WTC11 (cell line): Measurements from ENCODE around the gene C1orf167. TPM values are rescaled to one million over a fixed set of nuclear protein-coding genes. Genes with fewer than 3 reads are reported as not detected.

Source experiments
- ATAC-seq: fragments of 200-7000 bp; cut with Tn5 transposase; 2 replicates; pipeline ENCODE4 v1.10.0; 2021; ENCODE audit warnings: mild to moderate bottlenecking, moderate library complexity
- CTCF ChIA-PET: fragments of 300-600 bp; sonication (Branson Sonifier 250); formaldehyde crosslinking; loops from one replicate; lab custom pipeline; 2021; ENCODE audit warnings: antibody characterized with exemption; lab: Charles Lee
- POLR2A ChIA-PET: fragments of 350-600 bp; sonication (Branson Sonifier 250); formaldehyde crosslinking; loops from one replicate; lab custom pipeline; 2021; ENCODE audit warnings: antibody characterized with exemption; lab: Charles Lee
- DNase-seq: peaks from one replicate; pipeline ENCODE4 v3.0.0; 2021; ENCODE audit warnings: low spot score
- H3K27ac Mint-ChIP-seq: 2 replicates; pipeline ENCODE4 v1.8.0; 2021; ENCODE audit warnings: mixed read lengths
- H3K27me3 Mint-ChIP-seq: 2 replicates; pipeline ENCODE4 v1.8.0; 2021; ENCODE audit warnings: low read depth, mild to moderate bottlenecking, moderate library complexity, mixed read lengths
- H3K36me3 Mint-ChIP-seq: 2 replicates; pipeline ENCODE4 v1.8.0; 2021; ENCODE audit warnings: mixed read lengths
- H3K4me1 Mint-ChIP-seq: 2 replicates; pipeline ENCODE4 v1.8.0; 2022; ENCODE audit warnings: mixed read lengths
- H3K4me3 Mint-ChIP-seq: 2 replicates; pipeline ENCODE4 v1.8.0; 2021; ENCODE audit warnings: mild to moderate bottlenecking, moderate library complexity, mixed read lengths
- H3K9me3 Mint-ChIP-seq: 2 replicates; pipeline ENCODE4 v1.8.0; 2021; ENCODE audit warnings: mixed read lengths
- CREM ChIP-seq: sonication (generic); formaldehyde crosslinking; IDR thresholded peaks from 2 replicates; pipeline ENCODE4 v1.8.1; 2022; ENCODE audit warnings: mild to moderate bottlenecking, missing genetic modification reagents, moderate library complexity
- EMX1 ChIP-seq: fragments of 250-450 bp; sonication (Bioruptor Pico); IDR thresholded peaks from 2 replicates; pipeline ENCODE4 v1.8.0; 2021; ENCODE audit warnings: mild to moderate bottlenecking
- GABPB1 ChIP-seq: sonication (generic); formaldehyde crosslinking; IDR thresholded peaks from 2 replicates; pipeline ENCODE4 v1.8.1; 2023; ENCODE audit warnings: mild to moderate bottlenecking, missing genetic modification reagents
- GRHL2 ChIP-seq: fragments of 250-450 bp; sonication (Bioruptor Pico); IDR thresholded peaks from 2 replicates; pipeline ENCODE4 v1.8.0; 2022; ENCODE audit warnings: mild to moderate bottlenecking, moderate library complexity; ENCODE audit not compliant: insufficient replicate concordance, severe bottlenecking
- HMGA2 ChIP-seq: fragments of 250-450 bp; sonication (Bioruptor Pico); IDR thresholded peaks from 2 replicates; pipeline ENCODE4 v1.4.0; 2021; ENCODE audit warnings: mild to moderate bottlenecking, moderate library complexity
- JAZF1 ChIP-seq: fragments of 250-450 bp; sonication (Bioruptor Pico); IDR thresholded peaks from 2 replicates; pipeline ENCODE4 v1.9.0; 2021; ENCODE audit warnings: moderate library complexity, mild to moderate bottlenecking, inconsistent platforms
- KAT7 ChIP-seq: sonication (generic); formaldehyde crosslinking; IDR thresholded peaks from 2 replicates; pipeline ENCODE4 v1.8.1; 2023; ENCODE audit warnings: missing genetic modification reagents, mild to moderate bottlenecking, borderline replicate concordance
- NFATC4 ChIP-seq: fragments of 250-450 bp; sonication (Bioruptor Pico); IDR thresholded peaks from 2 replicates; pipeline ENCODE4 v1.9.0; 2021; ENCODE audit warnings: mild to moderate bottlenecking
- TEAD4 ChIP-seq: sonication (generic); formaldehyde crosslinking; IDR thresholded peaks from 2 replicates; pipeline ENCODE4 v1.8.0; 2022; ENCODE audit warnings: mild to moderate bottlenecking, missing genetic modification reagents
- ZNF317 ChIP-seq: sonication (generic); formaldehyde crosslinking; IDR thresholded peaks from 2 replicates; pipeline ENCODE4 v1.8.1; 2023; ENCODE audit warnings: low read depth, mild to moderate bottlenecking, moderate library complexity, missing genetic modification reagents, borderline replicate concordance
- total RNA-seq: library from RNA; stranded (reverse); gene quantifications from 3 replicates; pipeline ENCODE4 v1.2.3, GENCODE V29; 2021
- TF ChIP-seq, protein P1 (sequence below): sonication (generic); formaldehyde crosslinking; IDR thresholded peaks from 2 replicates; pipeline ENCODE4 v1.8.1; 2023; ENCODE audit warnings: mild to moderate bottlenecking, moderate library complexity, missing genetic modification reagents
- TF ChIP-seq, protein P2 (sequence below): sonication (generic); formaldehyde crosslinking; IDR thresholded peaks from 2 replicates; pipeline ENCODE4 v1.8.1; 2022; ENCODE audit warnings: low read depth, mild to moderate bottlenecking, moderate library complexity, missing genetic modification reagents, borderline replicate concordance
- TF ChIP-seq, protein P3 (sequence below): fragments of 200-600 bp; IDR thresholded peaks from 2 replicates; pipeline ENCODE4 v1.8.0; 2022; ENCODE audit warnings: antibody characterized with exemption
- TF ChIP-seq, protein P4 (sequence below): sonication (generic); formaldehyde crosslinking; IDR thresholded peaks from 2 replicates; pipeline ENCODE4 v1.8.0; 2023; ENCODE audit warnings: missing genetic modification reagents
- TF ChIP-seq, protein P5 (sequence below): fragments of 250-450 bp; sonication (Bioruptor Pico); IDR thresholded peaks from 2 replicates; pipeline ENCODE4 v1.9.0; 2021; ENCODE audit warnings: moderate library complexity, mild to moderate bottlenecking, inconsistent platforms, borderline replicate concordance

C1orf167 gene
- total RNA-seq, 1 experiment from 2014 or later: 1.2 TPM

DNA sequence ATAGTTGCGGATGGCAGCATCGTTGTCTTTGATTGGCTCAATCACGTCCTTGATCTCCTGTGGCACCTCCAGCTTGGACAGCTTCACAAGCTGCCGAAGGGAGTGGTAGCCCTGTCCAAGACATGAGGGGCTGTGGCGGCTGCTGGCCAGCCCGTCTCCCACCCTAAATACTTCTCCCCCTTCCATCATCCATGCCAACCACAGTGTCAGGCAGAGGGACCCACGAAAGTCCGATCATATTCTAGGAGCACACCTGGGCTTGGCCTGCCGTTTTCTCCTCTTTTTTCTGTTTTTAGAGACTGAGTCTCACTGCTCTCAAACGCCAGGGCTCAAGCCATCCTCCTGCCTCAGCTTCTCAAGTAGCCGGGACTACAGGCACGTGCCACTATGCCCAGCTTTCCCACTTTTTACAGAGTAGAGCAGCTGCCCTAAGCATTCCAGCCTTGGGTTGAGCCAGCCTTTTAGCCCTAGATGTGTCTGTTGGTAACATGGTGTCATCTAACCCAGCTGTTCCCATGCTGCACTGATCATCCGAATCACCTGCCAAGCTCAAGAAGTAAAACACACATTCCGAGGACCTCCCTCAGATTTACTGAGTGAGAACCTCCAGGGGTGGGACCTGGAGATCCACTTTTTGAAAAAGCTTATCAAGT is 33.4 kb downstream of the C1orf167 start (continued):
- no peak for TF ChIP-seq GRHL2 (CRISPR knock-in tag)
- TF ChIP-seq, protein P1, sequence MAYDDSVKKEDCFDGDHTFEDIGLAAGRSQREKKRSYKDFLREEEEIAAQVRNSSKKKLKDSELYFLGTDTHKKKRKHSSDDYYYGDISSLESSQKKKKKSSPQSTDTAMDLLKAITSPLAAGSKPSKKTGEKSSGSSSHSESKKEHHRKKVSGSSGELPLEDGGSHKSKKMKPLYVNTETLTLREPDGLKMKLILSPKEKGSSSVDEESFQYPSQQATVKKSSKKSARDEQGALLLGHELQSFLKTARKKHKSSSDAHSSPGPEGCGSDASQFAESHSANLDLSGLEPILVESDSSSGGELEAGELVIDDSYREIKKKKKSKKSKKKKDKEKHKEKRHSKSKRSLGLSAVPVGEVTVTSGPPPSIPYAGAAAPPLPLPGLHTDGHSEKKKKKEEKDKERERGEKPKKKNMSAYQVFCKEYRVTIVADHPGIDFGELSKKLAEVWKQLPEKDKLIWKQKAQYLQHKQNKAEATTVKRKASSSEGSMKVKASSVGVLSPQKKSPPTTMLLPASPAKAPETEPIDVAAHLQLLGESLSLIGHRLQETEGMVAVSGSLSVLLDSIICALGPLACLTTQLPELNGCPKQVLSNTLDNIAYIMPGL (CRISPR knock-in tag): no peak

DNA sequence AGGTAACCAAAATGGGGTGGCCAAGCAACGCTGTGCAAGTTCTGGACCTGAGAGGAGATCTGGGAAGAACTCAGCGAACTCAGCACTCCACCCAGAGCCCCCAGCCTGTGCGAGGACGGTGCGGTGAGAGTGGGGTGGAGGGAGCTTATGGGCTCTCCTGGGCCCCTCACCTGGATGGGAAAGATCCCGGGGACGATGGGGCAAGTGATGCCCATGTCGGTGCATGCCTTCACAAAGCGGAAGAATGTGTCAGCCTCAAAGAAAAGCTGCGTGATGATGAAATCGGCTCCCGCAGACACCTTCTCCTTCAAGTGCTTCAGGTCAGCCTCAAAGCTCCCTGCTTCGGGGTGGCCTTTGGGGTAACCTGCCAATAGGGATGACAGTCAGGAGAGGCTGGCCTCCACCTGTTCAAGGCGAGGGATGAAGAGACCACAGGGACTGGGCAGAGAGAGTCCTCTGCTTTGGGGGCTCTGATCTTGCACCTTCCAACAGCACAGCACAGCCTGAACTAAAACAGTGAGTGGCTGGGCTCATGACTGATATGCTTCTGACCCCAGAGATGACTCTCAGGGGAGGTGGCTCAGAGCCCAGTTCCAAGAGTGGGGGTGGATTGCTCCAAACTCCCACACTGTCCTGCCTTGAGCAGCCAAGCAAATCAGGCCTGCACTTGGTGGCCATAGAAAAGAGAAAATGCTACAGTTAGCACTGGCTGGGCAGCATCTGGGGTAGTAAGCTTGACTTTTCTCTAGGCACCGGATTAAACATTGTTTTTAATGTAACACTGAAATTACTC is 34.2 kb downstream of the C1orf167 start:
- Mint-ChIP-seq H3K27ac (no peak overlapping the region), H3K4me1 (no peaks in the 10 kb centered on the region), H3K36me3 (peaks cover 48% of the 10 kb centered on the region), H3K27me3 (no peaks in the 10 kb centered on the region), H3K9me3 (no peaks in the 10 kb centered on the region), H3K4me3 (no peak overlapping the region)
- POLR2A ChIA-PET: no interaction called here
- DNase-seq (no peak), ATAC-seq (no peak)
- CTCF ChIA-PET: no interaction called here
- no peak for TF ChIP-seq JAZF1
- TF ChIP-seq NFATC4 (CRISPR knock-in tag): no peak
- TF ChIP-seq, protein P2, sequence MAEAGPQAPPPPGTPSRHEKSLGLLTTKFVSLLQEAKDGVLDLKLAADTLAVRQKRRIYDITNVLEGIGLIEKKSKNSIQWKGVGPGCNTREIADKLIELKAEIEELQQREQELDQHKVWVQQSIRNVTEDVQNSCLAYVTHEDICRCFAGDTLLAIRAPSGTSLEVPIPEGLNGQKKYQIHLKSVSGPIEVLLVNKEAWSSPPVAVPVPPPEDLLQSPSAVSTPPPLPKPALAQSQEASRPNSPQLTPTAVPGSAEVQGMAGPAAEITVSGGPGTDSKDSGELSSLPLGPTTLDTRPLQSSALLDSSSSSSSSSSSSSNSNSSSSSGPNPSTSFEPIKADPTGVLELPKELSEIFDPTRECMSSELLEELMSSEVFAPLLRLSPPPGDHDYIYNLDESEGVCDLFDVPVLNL (CRISPR knock-in tag): no peak

DNA sequence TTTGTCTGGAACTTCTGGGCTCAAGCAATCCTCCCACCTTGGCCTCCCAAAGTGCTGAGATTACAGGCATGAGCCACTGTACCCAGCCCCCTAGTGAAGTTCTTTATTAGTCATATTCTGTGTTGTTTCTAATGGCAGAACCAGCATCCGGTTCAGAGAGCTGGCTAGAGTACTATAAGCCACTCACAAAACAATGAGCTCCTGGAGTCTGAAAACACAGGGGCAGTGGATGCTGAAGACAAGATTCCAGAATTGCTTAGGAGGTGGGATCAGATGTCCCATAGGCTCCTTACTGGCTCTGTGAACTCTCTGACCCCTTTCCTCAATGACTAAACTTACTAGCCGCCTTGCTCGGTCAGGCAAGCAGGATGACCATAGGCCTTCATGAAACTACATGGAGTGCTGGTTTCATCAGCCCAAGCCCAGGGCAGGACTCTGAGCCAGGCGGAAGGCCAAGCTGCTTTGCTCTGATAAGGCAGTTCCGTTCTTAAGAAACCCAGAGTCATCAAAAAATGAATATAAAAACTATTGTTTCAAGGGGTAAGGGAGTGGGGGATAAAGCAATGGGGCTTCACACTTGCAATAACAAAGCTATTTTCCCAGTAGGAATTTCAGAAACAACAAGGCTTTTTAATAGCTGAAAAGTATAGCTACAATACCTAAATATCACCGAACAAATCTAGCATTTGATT is 35.7 kb downstream of the C1orf167 start:
- peaks cover 10% of the 10 kb centered on the region for H3K4me1 Mint-ChIP-seq
- H3K27ac Mint-ChIP-seq: no peak overlapping the region
- no peaks in the 10 kb centered on the region for H3K27me3 Mint-ChIP-seq
- peaks cover 39% of the 10 kb centered on the region for H3K36me3 Mint-ChIP-seq
- ATAC-seq: no peak
- DNase-seq: no peak
- no peak for TF ChIP-seq EMX1 (CRISPR knock-in tag)
- TF ChIP-seq HMGA2 (CRISPR knock-in tag): no peak
- no peak for TF ChIP-seq GABPB1 (CRISPR knock-in tag)
- TF ChIP-seq, protein P3, sequence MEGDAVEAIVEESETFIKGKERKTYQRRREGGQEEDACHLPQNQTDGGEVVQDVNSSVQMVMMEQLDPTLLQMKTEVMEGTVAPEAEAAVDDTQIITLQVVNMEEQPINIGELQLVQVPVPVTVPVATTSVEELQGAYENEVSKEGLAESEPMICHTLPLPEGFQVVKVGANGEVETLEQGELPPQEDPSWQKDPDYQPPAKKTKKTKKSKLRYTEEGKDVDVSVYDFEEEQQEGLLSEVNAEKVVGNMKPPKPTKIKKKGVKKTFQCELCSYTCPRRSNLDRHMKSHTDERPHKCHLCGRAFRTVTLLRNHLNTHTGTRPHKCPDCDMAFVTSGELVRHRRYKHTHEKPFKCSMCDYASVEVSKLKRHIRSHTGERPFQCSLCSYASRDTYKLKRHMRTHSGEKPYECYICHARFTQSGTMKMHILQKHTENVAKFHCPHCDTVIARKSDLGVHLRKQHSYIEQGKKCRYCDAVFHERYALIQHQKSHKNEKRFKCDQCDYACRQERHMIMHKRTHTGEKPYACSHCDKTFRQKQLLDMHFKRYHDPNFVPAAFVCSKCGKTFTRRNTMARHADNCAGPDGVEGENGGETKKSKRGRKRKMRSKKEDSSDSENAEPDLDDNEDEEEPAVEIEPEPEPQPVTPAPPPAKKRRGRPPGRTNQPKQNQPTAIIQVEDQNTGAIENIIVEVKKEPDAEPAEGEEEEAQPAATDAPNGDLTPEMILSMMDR: no peak
- no peak for TF ChIP-seq TEAD4
- TF ChIP-seq, protein P4, sequence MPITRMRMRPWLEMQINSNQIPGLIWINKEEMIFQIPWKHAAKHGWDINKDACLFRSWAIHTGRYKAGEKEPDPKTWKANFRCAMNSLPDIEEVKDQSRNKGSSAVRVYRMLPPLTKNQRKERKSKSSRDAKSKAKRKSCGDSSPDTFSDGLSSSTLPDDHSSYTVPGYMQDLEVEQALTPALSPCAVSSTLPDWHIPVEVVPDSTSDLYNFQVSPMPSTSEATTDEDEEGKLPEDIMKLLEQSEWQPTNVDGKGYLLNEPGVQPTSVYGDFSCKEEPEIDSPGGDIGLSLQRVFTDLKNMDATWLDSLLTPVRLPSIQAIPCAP (CRISPR knock-in tag): no peak
- no peak for TF ChIP-seq KAT7 (CRISPR knock-in tag)
- TF ChIP-seq, protein P5, sequence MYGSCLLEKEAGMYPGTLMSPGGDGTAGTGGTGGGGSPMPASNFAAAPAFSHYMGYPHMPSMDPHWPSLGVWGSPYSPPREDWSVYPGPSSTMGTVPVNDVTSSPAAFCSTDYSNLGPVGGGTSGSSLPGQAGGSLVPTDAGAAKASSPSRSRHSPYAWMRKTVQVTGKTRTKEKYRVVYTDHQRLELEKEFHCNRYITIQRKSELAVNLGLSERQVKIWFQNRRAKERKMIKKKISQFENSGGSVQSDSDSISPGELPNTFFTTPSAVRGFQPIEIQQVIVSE (CRISPR knock-in tag): no peak
- TF ChIP-seq ZNF317: no peak
- no peak for TF ChIP-seq CREM (CRISPR knock-in tag)
- TF ChIP-seq, all 79 proteins: peak for 0
- Mint-ChIP-seq H3K4me3 (no peak overlapping the region), H3K9me3 (no peaks in the 10 kb centered on the region)
- CTCF ChIA-PET: interaction anchor here (0.6 to 1.9 kb wide), 5 partner anchors 10 to 543 kb away, joined by 3 to 11 read pairs (median 4); no protein-coding TSS in a partner anchor
- POLR2A ChIA-PET: interaction anchor here (1.3 kb wide), 1 partner anchor 10 kb away, joined by 5 read pairs; no protein-coding TSS in a partner anchor
